Activated CD8-positive, alpha-beta T cell treated with anti-CD3 and anti-CD28 coated beads, Interleukin-2, amount 10 ng/mL, durations not matched to agents 7 days and 5 days (primary cell): ENCODE data around the gene SLC16A12. TPM values are rescaled to one million over a fixed set of nuclear protein-coding genes. Genes with fewer than 3 reads are reported as not detected.
A peak's percentile ranks its signal among the peaks of the same experiment; 100 is the strongest.
"Not testable (repeated sequence)": the region's sequence is repeated elsewhere in the genome, so short reads cannot be mapped to it uniquely, and the experiment has no call there.

ENCODE experiments used
- ATAC-seq: fragments of 150-1000 bp; cut with Tn5 transposase; one replicate; pipeline ENCODE4 v1.10.0; 2021; ENCODE audit warnings: moderate library complexity
- CTCF ChIA-PET: fragments of 350-600 bp; sonication (Branson Sonifier 250); formaldehyde crosslinking; loops from one replicate; lab custom pipeline; 2021; ENCODE audit warnings: antibody characterized with exemption; lab: Charles Lee
- POLR2A ChIA-PET: fragments of 350-600 bp; sonication (Branson Sonifier 250); formaldehyde crosslinking; loops from one replicate; lab custom pipeline; 2021; ENCODE audit warnings: antibody characterized with exemption; lab: Charles Lee
- DNase-seq: peaks from one replicate; pipeline ENCODE4 v3.0.0-alpha.2; 2020
- H3K27ac Mint-ChIP-seq: one replicate; pipeline ENCODE4 v1.8.0; 2021; ENCODE audit warnings: mild to moderate bottlenecking, mixed read lengths
- H3K27me3 Mint-ChIP-seq: one replicate; pipeline ENCODE4 v1.8.0; 2021; ENCODE audit warnings: low read depth, mixed read lengths
- H3K36me3 Mint-ChIP-seq: one replicate; pipeline ENCODE4 v1.8.0; 2021; ENCODE audit warnings: low read depth, mixed read lengths
- H3K4me1 Mint-ChIP-seq: one replicate; pipeline ENCODE4 v1.8.0; 2021; ENCODE audit warnings: low read depth, mixed read lengths
- H3K4me3 Mint-ChIP-seq: one replicate; pipeline ENCODE4 v1.8.0; 2021; ENCODE audit warnings: mild to moderate bottlenecking, mixed read lengths
- H3K9me3 Mint-ChIP-seq: one replicate; pipeline ENCODE4 v1.8.0; 2022; ENCODE audit warnings: mixed read lengths; ENCODE audit not compliant: insufficient read depth
- total RNA-seq, 2 experiments: library from RNA; stranded (reverse); gene quantifications; one replicate each; pipeline ENCODE4 v1.2.3, GENCODE V29; 2021

SLC16A12 gene
- total RNA-seq, 2 experiments from 2014 or later: not detected

GRCh38 chr10:89426230-89426868 is 109.0 kb downstream of the SLC16A12 start:
- H3K27me3 Mint-ChIP-seq: peaks cover 6% of the 10 kb centered on the region
- H3K9me3 Mint-ChIP-seq: no peaks in the 10 kb centered on the region
- H3K4me3 Mint-ChIP-seq: no peak overlapping the region
- ATAC-seq (peak; percentile 73), DNase-seq (no peak)
- ChIA-PET CTCF (interaction anchor here (0.6 to 2.4 kb wide), 5 partner anchors 12 to 153 kb away, joined by 3 to 7 read pairs (median 3); partner anchors contain the start of gene IFIT5), POLR2A (no interaction called here)
- H3K27ac Mint-ChIP-seq: no peak overlapping the region
- peaks cover 13% of the 10 kb centered on the region for H3K36me3 Mint-ChIP-seq
- H3K4me1 Mint-ChIP-seq: no peaks in the 10 kb centered on the region

- Mint-ChIP-seq H3K4me3 (no peak overlapping the region), H3K4me1 (peaks cover 4% of the 10 kb centered on the region), H3K9me3 (no peaks in the 10 kb centered on the region), H3K27ac (no peak overlapping the region), H3K36me3 (peaks cover 25% of the 10 kb centered on the region), H3K27me3 (peaks cover 6% of the 10 kb centered on the region)
- DNase-seq (no peak), ATAC-seq (no peak)
- CTCF ChIA-PET: interaction anchor here (2.4 kb wide), 1 partner anchor 140 kb away, joined by 7 read pairs; no protein-coding TSS in a partner anchor
- POLR2A ChIA-PET: no interaction called here
Observed at GRCh38 chr10:89425000-89425399, 110.4 kb downstream of the SLC16A12 start.

- Mint-ChIP-seq H3K27ac (no peak overlapping the region), H3K36me3 (peaks cover 49% of the 10 kb centered on the region)
Observed at GRCh38 chr10:89421018-89421476, 114.3 kb downstream of the SLC16A12 start.

GRCh38 chr10:89419548-89419947 is 115.8 kb downstream of the SLC16A12 start:
- Mint-ChIP-seq H3K4me1 (peaks cover 35% of the 10 kb centered on the region), H3K27ac (no peak overlapping the region), H3K27me3 (no peaks in the 10 kb centered on the region), H3K9me3 (no peaks in the 10 kb centered on the region), H3K4me3 (peak overlapping the region; percentile 36), H3K36me3 (peaks cover 57% of the 10 kb centered on the region)
- no peak for ATAC-seq
- ChIA-PET POLR2A (interaction anchor here (2.8 kb wide), 1 partner anchor 27 kb away, joined by 17 read pairs; the partner anchor contains the start of gene IFIT1), CTCF (interaction anchor here (1.0 to 3.1 kb wide), 5 partner anchors 12 to 143 kb away, joined by 3 to 16 read pairs (median 3); partner anchors contain the start of gene IFIT1)
- no peak for DNase-seq

More at GRCh38 chr10:89421018-89421476, 114.3 kb downstream of the SLC16A12 start:
- DNase-seq (no peak), ATAC-seq (no peak)
- ChIA-PET CTCF (interaction anchor here (1.0 to 1.5 kb wide), 4 partner anchors 9 to 157 kb away, joined by 3 read pairs; partner anchors contain the start of gene IFIT1), POLR2A (interaction anchor here (0.8 kb wide), 1 partner anchor 9 kb away, joined by 3 read pairs; no protein-coding TSS in a partner anchor)
- Mint-ChIP-seq H3K9me3 (no peaks in the 10 kb centered on the region), H3K27me3 (no peaks in the 10 kb centered on the region), H3K4me3 (no peak overlapping the region), H3K4me1 (peaks cover 28% of the 10 kb centered on the region)

GRCh38 chr10:89416465-89416864 is 118.9 kb downstream of the SLC16A12 start:
- H3K4me1 Mint-ChIP-seq: peaks cover 54% of the 10 kb centered on the region
- H3K27me3 Mint-ChIP-seq: no peaks in the 10 kb centered on the region
- H3K9me3 Mint-ChIP-seq: no peaks in the 10 kb centered on the region
- H3K4me3 Mint-ChIP-seq: peak overlapping the region; percentile 85
- no peak for DNase-seq
- H3K36me3 Mint-ChIP-seq: peaks cover 60% of the 10 kb centered on the region
- ChIA-PET POLR2A (interaction anchor here (1.1 to 1.5 kb wide), 2 partner anchors 84 to 285 kb away, joined by 4 to 5 read pairs; partner anchors contain the start of gene KIF20B), CTCF (no interaction called here)
- H3K27ac Mint-ChIP-seq: peak overlapping the region; percentile 71
- no peak for ATAC-seq

- ChIA-PET CTCF (interaction anchor here (0.7 to 1.4 kb wide), 4 partner anchors 11 to 375 kb away, joined by 3 to 17 read pairs (median 4); partner anchors contain the start of gene IFIT1), POLR2A (interaction anchor here (0.9 to 4.3 kb wide), 17 partner anchors 8 to 535 kb away, joined by 3 to 78 read pairs (median 4); partner anchors contain the start of genes IFIT1, IFIT2, IFIT3 and KIF20B)
- H3K4me3 Mint-ChIP-seq: peak overlapping the region; percentile 85
- H3K27me3 Mint-ChIP-seq: no peaks in the 10 kb centered on the region
- H3K27ac Mint-ChIP-seq: peak overlapping the region; percentile 97
- peaks cover 58% of the 10 kb centered on the region for H3K4me1 Mint-ChIP-seq
- peaks cover 57% of the 10 kb centered on the region for H3K36me3 Mint-ChIP-seq
- peak; percentile 51 for DNase-seq
- H3K9me3 Mint-ChIP-seq: no peaks in the 10 kb centered on the region
- ATAC-seq: peak; percentile 59
Observed at GRCh38 chr10:89414879-89415821, 120.2 kb downstream of the SLC16A12 start.

GRCh38 chr10:89414146-89414878 is 121.1 kb downstream of the SLC16A12 start, which contains the start of gene IFIT5:
IFIT5 (plus strand) TSS chr10:89414568; CDS start chr10:89414799, 231 bp downstream.
- DNase-seq (peak; percentile 76), ATAC-seq (peak; percentile 83)
- no peaks in the 10 kb centered on the region for H3K27me3 Mint-ChIP-seq
- peak within 1 kb of the TSS; percentile 97 for H3K27ac Mint-ChIP-seq
- H3K4me3 Mint-ChIP-seq: peak within 1 kb of the TSS; percentile 85
- ChIA-PET CTCF (interaction anchor here (0.7 to 2.5 kb wide), 12 partner anchors 11 to 163 kb away, joined by 3 to 17 read pairs (median 4); partner anchors contain the start of genes IFIT1, IFIT3 and LIPA), POLR2A (interaction anchor here (0.8 to 4.3 kb wide), 24 partner anchors 9 to 534 kb away, joined by 3 to 78 read pairs (median 4); partner anchors contain the start of genes FAS, IFIT1, IFIT2 and IFIT3)
- H3K4me1 Mint-ChIP-seq: peaks cover 53% of the 10 kb centered on the region
- H3K36me3 Mint-ChIP-seq: peaks cover 59% of the 10 kb centered on the region
- no peaks in the 10 kb centered on the region for H3K9me3 Mint-ChIP-seq

GRCh38 chr10:89413398-89413912 is 121.9 kb downstream of the SLC16A12 start:
- POLR2A ChIA-PET: interaction anchor here (0.8 to 4.3 kb wide), 19 partner anchors 10 to 423 kb away, joined by 3 to 78 read pairs (median 4); partner anchors contain the start of genes FAS, IFIT1, IFIT2 and IFIT3
- H3K9me3 Mint-ChIP-seq: no peaks in the 10 kb centered on the region
- H3K27me3 Mint-ChIP-seq: no peaks in the 10 kb centered on the region
- DNase-seq (no peak), ATAC-seq (no peak)
- H3K4me1 Mint-ChIP-seq: peaks cover 52% of the 10 kb centered on the region
- peak overlapping the region; percentile 97 for H3K27ac Mint-ChIP-seq
- CTCF ChIA-PET: interaction anchor here (1.0 to 2.5 kb wide), 9 partner anchors 13 to 196 kb away, joined by 3 to 17 read pairs (median 3); partner anchors contain the start of genes IFIT1 and IFIT3
- peak overlapping the region; percentile 85 for H3K4me3 Mint-ChIP-seq
- peaks cover 65% of the 10 kb centered on the region for H3K36me3 Mint-ChIP-seq

GRCh38 chr10:89412276-89412675 is 123.1 kb downstream of the SLC16A12 start:
- Mint-ChIP-seq H3K4me1 (peaks cover 41% of the 10 kb centered on the region), H3K36me3 (peaks cover 64% of the 10 kb centered on the region), H3K27ac (peak overlapping the region; percentile 75), H3K4me3 (peak overlapping the region; percentile 36)
- not testable (repeated sequence) for H3K9me3 Mint-ChIP-seq, H3K27me3 Mint-ChIP-seq, ATAC-seq
- CTCF ChIA-PET: interaction anchor here (0.7 to 2.5 kb wide), 7 partner anchors 9 to 195 kb away, joined by 3 to 8 read pairs (median 3); partner anchors contain the start of genes IFIT1 and IFIT3
- POLR2A ChIA-PET: interaction anchor here (0.6 to 4.3 kb wide), 7 partner anchors 9 to 289 kb away, joined by 3 to 78 read pairs (median 4); partner anchors contain the start of genes IFIT1, IFIT2 and KIF20B
- DNase-seq: peak; percentile 43

- Mint-ChIP-seq H3K36me3 (peaks cover 66% of the 10 kb centered on the region), H3K4me1 (peaks cover 36% of the 10 kb centered on the region)
- H3K4me3 Mint-ChIP-seq, ATAC-seq, H3K27me3 Mint-ChIP-seq, DNase-seq, CTCF ChIA-PET, H3K9me3 Mint-ChIP-seq, POLR2A ChIA-PET, H3K27ac Mint-ChIP-seq: not testable (repeated sequence)
Observed at GRCh38 chr10:89411135-89411534, 124.3 kb downstream of the SLC16A12 start.
